ENCODE measurements around the gene NFILZ. TPM values are rescaled to one million over a fixed set of nuclear protein-coding genes. Genes with fewer than 3 reads are reported as not detected.

NFILZ gene
- not detected for total RNA-seq
- long read RNA-seq = 0 reads

GRCh38 chr19:8629996-8630683 is at the start of gene NFILZ:
NFILZ (plus strand) TSS chr19:8630633; CDS start chr19:8676766, 46,133 bp downstream.
- no peak for TF ChIP-seq POLR2A (IDR thresholded peaks at IDR 0.05)
- TF ChIP-seq CTCF (IDR thresholded peaks at IDR 0.05) = no peak
- no peaks in the 10 kb centered on the region for H3K9me3 ChIP-seq
- H3K36me3 ChIP-seq = no peaks in the 10 kb centered on the region
- H3K27me3 ChIP-seq = no peaks in the 10 kb centered on the region
- DNase-seq = no peak
- peaks cover 0 to 14% (median 3%) of the 10 kb centered on the region in 4 donors for H3K4me1 ChIP-seq
- H3K4me3 ChIP-seq = no peak within 1 kb of the TSS
- peak within 1 kb of the TSS; percentile 70 to 76 (median 70) for H3K27ac ChIP-seq
- ATAC-seq = no peak
- WGBS (ENCODE audit: insufficient coverage, low coverage, low lambda C conversion rate, missing lambda C conversion rate) = 92% methylated on average over 7 of the region's 11 CpGs
- intact Hi-C loops (cut with DNase I) = no loop called here

DNA sequence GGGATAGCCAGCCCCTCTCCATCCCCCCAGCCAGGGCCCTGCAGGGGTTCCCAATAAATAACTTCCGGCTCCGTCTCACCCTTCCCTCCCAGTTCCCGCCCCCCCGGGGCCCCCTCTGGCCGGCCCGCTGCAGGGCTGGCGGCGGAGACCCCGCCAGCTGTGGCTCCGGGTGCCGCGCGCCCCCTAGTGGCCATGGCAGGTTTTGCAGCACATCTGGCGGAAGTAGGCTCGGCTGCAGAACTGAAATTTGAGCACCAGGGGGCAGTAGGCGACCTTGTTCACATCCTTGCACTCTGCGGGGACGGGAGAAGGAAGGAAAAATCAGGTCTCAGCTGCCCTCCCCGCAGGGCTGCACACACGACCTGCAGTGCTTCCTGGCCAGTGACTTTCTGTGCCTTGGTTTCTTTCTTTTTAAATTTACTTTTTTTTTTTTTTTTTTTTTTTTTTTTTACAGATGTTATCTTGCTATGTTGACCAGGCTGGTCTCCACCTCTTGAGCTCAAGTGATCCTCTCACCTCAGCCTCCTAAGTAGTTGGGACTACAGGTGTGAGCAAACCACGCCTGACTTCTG is 49.6 kb upstream of the NFILZ start:
- Histone ChIP-seq H3K27ac (no peak overlapping the region), H3K27me3 (no peaks in the 10 kb centered on the region), H3K4me3 (no peak overlapping the region), H3K4me1 (peaks cover 0 to 10% (median 0%) of the 10 kb centered on the region in 4 donors), H3K36me3 (no peaks in the 10 kb centered on the region), H3K9me3 (no peaks in the 10 kb centered on the region)
- WGBS (ENCODE audit: insufficient coverage, low coverage, low lambda C conversion rate, missing lambda C conversion rate) = 6% methylated on average over 8 of the region's 21 CpGs
- DNase-seq (peak; percentile 84 to 88 (median 86)), ATAC-seq (peak; percentile 75 to 85 (median 78))
- intact Hi-C loops (cut with DNase I) = loop anchor here in 1 of 2 donors (5.0 kb wide), 1 partner anchor 62 kb away; no protein-coding TSS in a partner anchor
- TF ChIP-seq POLR2A (IDR thresholded peaks at IDR 0.05) (no peak), CTCF (IDR thresholded peaks at IDR 0.05) (peak; percentile 97 to 100 (median 99))

DNA sequence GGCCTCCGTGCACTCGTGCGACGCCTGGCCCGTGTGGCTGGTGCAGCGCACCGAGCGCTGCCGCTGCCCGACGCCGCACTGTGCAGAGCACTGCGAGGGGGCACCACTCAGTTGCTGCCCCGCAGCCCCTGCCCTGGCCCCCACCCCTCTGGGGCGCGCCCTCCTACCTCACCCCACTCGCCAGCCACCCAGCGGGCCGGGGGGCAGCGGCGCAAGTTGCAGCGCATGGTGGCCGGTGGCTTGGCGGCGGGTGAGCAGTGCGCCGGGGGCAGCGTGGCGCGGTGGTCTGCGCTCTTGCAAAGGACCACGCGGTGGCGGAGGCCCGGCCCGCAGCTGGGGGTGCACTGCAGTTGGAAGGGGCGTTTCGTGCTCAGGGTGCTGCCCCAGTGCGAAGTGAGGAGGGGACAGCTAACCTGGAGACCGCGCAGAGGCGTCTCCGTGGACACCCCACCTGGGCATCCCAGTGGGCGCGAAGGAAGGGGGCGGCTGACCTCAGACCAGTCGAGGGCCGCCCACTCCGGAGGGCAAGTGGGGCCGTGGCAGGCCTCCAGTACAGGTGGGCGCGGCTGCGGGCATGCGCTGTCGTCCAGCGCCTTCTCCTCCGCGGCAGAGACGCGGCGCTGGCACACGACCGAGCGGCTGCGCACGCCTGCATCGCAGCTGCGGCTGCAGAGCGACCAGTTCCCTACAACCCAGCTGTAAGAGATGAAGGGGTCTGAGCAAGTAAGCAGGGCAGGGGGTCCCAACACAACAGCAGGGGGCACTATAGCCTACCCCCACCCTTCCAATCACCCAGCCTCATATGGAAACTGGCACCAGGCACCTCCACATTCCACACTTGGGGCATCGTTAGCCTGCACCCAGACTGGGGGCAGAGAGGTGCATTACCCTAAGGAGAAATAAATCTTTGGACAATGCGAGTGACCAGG is 45.2 kb upstream of the NFILZ start:
- H3K4me1 ChIP-seq = peaks cover 0 to 8% (median 0%) of the 10 kb centered on the region in 4 donors
- DNase-seq (no peak), ATAC-seq (no peak)
- H3K27me3 ChIP-seq = no peaks in the 10 kb centered on the region
- no peaks in the 10 kb centered on the region for H3K9me3 ChIP-seq
- TF ChIP-seq POLR2A (IDR thresholded peaks at IDR 0.05) = no peak
- TF ChIP-seq CTCF (IDR thresholded peaks at IDR 0.05) = no peak
- H3K4me3 ChIP-seq = no peak overlapping the region
- WGBS (ENCODE audit: insufficient coverage, low coverage, low lambda C conversion rate, missing lambda C conversion rate) = 64% methylated on average over 5 of the region's 71 CpGs
- no peak overlapping the region for H3K27ac ChIP-seq
- intact Hi-C loops (cut with DNase I) = loop anchor here in 1 of 2 donors (5.0 kb wide), 1 partner anchor 57 kb away; no protein-coding TSS in a partner anchor
- H3K36me3 ChIP-seq = no peaks in the 10 kb centered on the region

DNA sequence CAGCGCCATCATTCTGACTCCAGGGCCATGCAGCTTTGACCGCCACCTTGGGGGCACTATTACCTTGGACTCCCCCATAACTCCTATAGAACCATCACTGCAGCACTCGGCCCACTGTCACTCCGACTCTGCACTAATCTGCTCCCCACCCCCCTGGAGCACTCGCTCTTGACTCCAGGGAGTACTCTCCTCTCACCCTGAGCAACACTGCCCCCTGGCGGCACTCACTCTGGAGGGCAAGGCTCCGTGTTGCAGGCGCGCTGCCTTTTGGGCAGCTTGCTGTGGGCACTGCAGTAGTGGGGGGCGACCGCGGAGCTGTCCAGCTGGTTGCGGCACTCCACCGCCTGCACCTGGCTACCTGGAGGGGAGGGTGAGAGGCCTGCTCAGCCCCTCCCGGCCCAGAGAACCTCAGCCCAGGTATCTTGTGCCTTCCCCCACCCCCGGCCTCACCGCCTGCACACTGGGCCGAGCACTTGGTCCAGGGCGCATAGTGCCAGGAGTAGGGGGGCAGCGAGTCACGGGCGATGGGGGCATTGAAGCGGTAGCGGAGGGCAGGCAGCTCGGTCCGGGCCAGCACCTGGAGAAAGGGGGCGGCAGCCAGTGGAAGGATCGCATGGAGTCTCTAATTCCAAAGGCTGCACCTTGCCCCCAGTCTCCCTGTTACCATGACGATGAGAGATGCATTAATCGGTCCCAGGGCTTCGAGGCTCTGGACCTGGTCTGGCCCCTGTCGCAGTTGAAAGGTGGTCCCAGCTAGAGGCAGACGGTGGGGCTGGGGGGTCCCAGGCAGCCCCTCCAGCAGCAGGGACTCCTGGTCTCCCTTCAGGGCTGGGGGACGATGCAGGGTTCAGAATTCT is 44.3 kb upstream of the NFILZ start:
- Histone ChIP-seq H3K27ac (no peak overlapping the region), H3K27me3 (no peaks in the 10 kb centered on the region), H3K36me3 (no peaks in the 10 kb centered on the region), H3K4me3 (no peak overlapping the region), H3K4me1 (no peaks in the 10 kb centered on the region), H3K9me3 (no peaks in the 10 kb centered on the region)
- ATAC-seq = peak; percentile 27 to 56 (median 51)
- intact Hi-C loops (cut with DNase I) = no loop called here
- WGBS (ENCODE audit: insufficient coverage, low coverage, low lambda C conversion rate, missing lambda C conversion rate) = 65% methylated on average over 7 of the region's 34 CpGs
- peak in 2 of 3 donors; percentile 48 to 55 for DNase-seq
- TF ChIP-seq CTCF (IDR thresholded peaks at IDR 0.05) (peak; percentile 32 to 56 (median 42)), POLR2A (IDR thresholded peaks at IDR 0.05) (no peak)
